ENCODE results near the gene USP14. TPM values are rescaled to one million over a fixed set of nuclear protein-coding genes. Genes with fewer than 3 reads are reported as not detected.

Gene USP14
- total RNA-seq, 1 donor, result 21.4 TPM

DNA sequence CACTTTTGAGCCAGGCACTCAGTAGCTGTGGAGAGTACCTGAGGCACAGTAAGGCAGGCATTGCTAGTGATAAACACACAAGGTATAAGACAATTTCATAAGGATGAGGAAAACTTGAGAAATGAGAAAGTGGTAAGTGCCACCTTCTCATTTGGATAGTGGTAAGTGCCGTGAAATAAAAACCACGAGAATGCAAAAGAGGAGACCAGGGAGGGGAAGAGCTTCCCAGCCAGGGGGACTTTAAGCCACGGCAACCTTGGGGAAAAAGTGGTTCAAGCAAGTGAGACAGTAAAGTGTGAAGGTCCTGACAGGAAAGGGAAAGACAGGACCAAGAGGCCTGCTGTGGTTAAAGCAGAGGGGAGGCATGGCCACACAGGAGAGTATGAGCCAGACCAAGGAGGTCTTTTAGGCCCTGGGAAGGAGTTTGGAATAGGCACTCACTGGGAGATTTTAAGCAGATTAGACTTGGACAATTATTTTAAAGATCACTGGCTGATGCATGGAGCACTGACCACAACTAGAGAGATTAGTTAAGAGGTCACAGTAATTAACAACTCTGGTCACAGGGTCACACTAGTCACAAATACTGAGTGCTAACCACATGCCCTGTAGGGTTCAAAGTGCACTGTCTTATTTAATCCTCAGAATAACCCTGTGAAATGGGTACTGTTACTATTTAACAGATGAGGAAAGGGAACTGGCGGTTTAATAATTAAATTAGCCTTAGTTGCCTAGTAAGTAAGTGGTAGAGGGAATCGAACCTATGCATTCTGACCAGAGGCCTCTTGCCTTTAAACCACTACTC, 59.4 kb downstream of the USP14 start:
- peak; percentile 31 for DNase-seq (ENCODE audit: insufficient read length, low spot score, missing footprints)
- H2AFZ ChIP-seq (ENCODE audit: low read length), result no peak overlapping the region
- no peak overlapping the region for H3K4me2 ChIP-seq (ENCODE audit: insufficient read depth, low read length)
- H3K27ac ChIP-seq (ENCODE audit: low read depth, low read length), result no peak overlapping the region
- H3K4me3 ChIP-seq (ENCODE audit: insufficient read depth, low read length), result no peak overlapping the region
- no peaks in the 10 kb centered on the region for H4K20me1 ChIP-seq (ENCODE audit: insufficient read depth, low read length)
- peaks cover 66% of the 10 kb centered on the region for H3K36me3 ChIP-seq (ENCODE audit: insufficient read depth, low read length)
- H3K27me3 ChIP-seq (ENCODE audit: insufficient read depth, low read length), result no peaks in the 10 kb centered on the region
- TF ChIP-seq, protein P1, sequence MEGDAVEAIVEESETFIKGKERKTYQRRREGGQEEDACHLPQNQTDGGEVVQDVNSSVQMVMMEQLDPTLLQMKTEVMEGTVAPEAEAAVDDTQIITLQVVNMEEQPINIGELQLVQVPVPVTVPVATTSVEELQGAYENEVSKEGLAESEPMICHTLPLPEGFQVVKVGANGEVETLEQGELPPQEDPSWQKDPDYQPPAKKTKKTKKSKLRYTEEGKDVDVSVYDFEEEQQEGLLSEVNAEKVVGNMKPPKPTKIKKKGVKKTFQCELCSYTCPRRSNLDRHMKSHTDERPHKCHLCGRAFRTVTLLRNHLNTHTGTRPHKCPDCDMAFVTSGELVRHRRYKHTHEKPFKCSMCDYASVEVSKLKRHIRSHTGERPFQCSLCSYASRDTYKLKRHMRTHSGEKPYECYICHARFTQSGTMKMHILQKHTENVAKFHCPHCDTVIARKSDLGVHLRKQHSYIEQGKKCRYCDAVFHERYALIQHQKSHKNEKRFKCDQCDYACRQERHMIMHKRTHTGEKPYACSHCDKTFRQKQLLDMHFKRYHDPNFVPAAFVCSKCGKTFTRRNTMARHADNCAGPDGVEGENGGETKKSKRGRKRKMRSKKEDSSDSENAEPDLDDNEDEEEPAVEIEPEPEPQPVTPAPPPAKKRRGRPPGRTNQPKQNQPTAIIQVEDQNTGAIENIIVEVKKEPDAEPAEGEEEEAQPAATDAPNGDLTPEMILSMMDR (IDR thresholded peaks at IDR 0.05; ENCODE audit: extremely low read depth, low read depth, low read length), result no peak
- H3K4me1 ChIP-seq (ENCODE audit: insufficient read depth, low read length), result no peaks in the 10 kb centered on the region
- no peaks in the 10 kb centered on the region for H3K9me3 ChIP-seq (ENCODE audit: low read depth, low read length)
- no peaks in the 10 kb centered on the region for H3K79me2 ChIP-seq (ENCODE audit: insufficient read depth, low read length)

DNA sequence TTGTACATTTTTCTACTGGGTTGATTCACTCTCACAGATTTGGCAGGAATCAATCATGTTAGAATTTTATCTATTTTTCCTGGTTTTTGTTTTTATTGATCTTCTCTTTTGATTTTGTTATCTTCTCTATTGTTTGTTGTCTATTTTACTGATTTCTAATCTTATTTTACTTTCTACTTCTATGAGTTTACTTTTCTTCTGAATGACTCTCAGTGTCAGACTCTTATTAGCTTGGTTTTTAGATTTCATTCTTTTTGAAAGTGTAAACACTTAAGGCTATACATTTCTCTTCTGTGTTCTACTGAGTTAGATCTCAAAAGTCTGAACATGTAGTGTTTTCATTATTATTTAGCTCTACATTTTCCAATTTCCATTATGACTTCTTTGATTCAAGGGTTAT, 62.4 kb downstream of the USP14 start:
- Histone ChIP-seq H4K20me1 (ENCODE audit: insufficient read depth, low read length) (no peaks in the 10 kb centered on the region), H3K27me3 (ENCODE audit: insufficient read depth, low read length) (no peaks in the 10 kb centered on the region), H3K79me2 (ENCODE audit: insufficient read depth, low read length) (no peaks in the 10 kb centered on the region), H3K9me3 (ENCODE audit: low read depth, low read length) (no peaks in the 10 kb centered on the region), H2AFZ (ENCODE audit: low read length) (no peak overlapping the region), H3K36me3 (ENCODE audit: insufficient read depth, low read length) (peaks cover 56% of the 10 kb centered on the region), H3K4me1 (ENCODE audit: insufficient read depth, low read length) (no peaks in the 10 kb centered on the region), H3K4me3 (ENCODE audit: insufficient read depth, low read length) (no peak overlapping the region), H3K27ac (ENCODE audit: low read depth, low read length) (no peak overlapping the region), H3K4me2 (ENCODE audit: insufficient read depth, low read length) (no peak overlapping the region)
- no peak for DNase-seq (ENCODE audit: insufficient read length, low spot score, missing footprints)
- TF ChIP-seq, protein P1 (IDR thresholded peaks at IDR 0.05; ENCODE audit: extremely low read depth, low read depth, low read length), result no peak

GRCh38 chr18:225745-226144, 67.4 kb downstream of the USP14 start:
- Histone ChIP-seq H3K9me3 (ENCODE audit: low read depth, low read length) (no peaks in the 10 kb centered on the region), H4K20me1 (ENCODE audit: insufficient read depth, low read length) (no peaks in the 10 kb centered on the region), H3K36me3 (ENCODE audit: insufficient read depth, low read length) (peaks cover 24% of the 10 kb centered on the region), H3K27me3 (ENCODE audit: insufficient read depth, low read length) (no peaks in the 10 kb centered on the region), H3K27ac (ENCODE audit: low read depth, low read length) (no peak overlapping the region), H3K4me2 (ENCODE audit: insufficient read depth, low read length) (no peak overlapping the region), H3K79me2 (ENCODE audit: insufficient read depth, low read length) (no peaks in the 10 kb centered on the region), H2AFZ (ENCODE audit: low read length) (no peak overlapping the region), H3K4me1 (ENCODE audit: insufficient read depth, low read length) (no peaks in the 10 kb centered on the region), H3K4me3 (ENCODE audit: insufficient read depth, low read length) (no peak overlapping the region)
- TF ChIP-seq, protein P1 (IDR thresholded peaks at IDR 0.05; ENCODE audit: extremely low read depth, low read depth, low read length), result no peak
- DNase-seq (ENCODE audit: insufficient read length, low spot score, missing footprints), result no peak

DNA sequence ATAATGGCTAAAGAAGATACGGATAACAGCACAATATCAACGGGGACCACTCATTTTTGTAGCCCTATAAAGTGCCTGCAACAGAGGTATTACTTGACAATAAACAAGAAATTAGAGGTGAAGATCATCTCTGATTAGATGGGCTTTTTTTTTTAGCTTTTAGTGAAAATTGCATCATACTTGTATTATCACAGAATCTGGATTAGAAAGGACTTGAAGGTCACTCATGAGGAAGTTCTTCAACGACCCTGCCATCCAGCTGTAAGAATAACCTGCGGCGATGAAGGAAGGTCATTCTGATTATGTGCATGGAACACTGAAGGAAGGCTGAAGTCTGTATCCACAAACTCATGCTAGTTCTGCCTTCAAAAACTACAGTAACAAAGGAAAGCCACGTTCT, 69.0 kb downstream of the USP14 start:
- no peaks in the 10 kb centered on the region for H3K9me3 ChIP-seq (ENCODE audit: low read depth, low read length)
- H3K27me3 ChIP-seq (ENCODE audit: insufficient read depth, low read length), result no peaks in the 10 kb centered on the region
- TF ChIP-seq, protein P1 (IDR thresholded peaks at IDR 0.05; ENCODE audit: extremely low read depth, low read depth, low read length), result no peak
- no peaks in the 10 kb centered on the region for H3K4me1 ChIP-seq (ENCODE audit: insufficient read depth, low read length)
- H3K27ac ChIP-seq (ENCODE audit: low read depth, low read length), result no peak overlapping the region
- peaks cover 20% of the 10 kb centered on the region for H3K36me3 ChIP-seq (ENCODE audit: insufficient read depth, low read length)
- no peak overlapping the region for H3K4me3 ChIP-seq (ENCODE audit: insufficient read depth, low read length)
- DNase-seq (ENCODE audit: insufficient read length, low spot score, missing footprints), result no peak
- no peaks in the 10 kb centered on the region for H4K20me1 ChIP-seq (ENCODE audit: insufficient read depth, low read length)
- no peaks in the 10 kb centered on the region for H3K79me2 ChIP-seq (ENCODE audit: insufficient read depth, low read length)
- H3K4me2 ChIP-seq (ENCODE audit: insufficient read depth, low read length), result no peak overlapping the region
- H2AFZ ChIP-seq (ENCODE audit: low read length), result no peak overlapping the region
